Measurements from ENCODE around the gene GFOD1.
"Not testable (repeated sequence)": the region's sequence is repeated elsewhere in the genome, so short reads cannot be mapped to it uniquely, and the experiment has no call there.

Gene GFOD1

GRCh38 chr6:13460289-13460688 is 27.1 kb downstream of the GFOD1 start:
- not testable (repeated sequence) for H3K36me3 ChIP-seq (ENCODE audit: control insufficient read depth, insufficient read depth, low read length, severe bottlenecking); DNase-seq (ENCODE audit: low read depth); H3K4me1 ChIP-seq (ENCODE audit: control insufficient read depth, insufficient read depth, low read length)

GRCh38 chr6:13457577-13457976 is 29.8 kb downstream of the GFOD1 start:
- H3K4me1 ChIP-seq (ENCODE audit: control insufficient read depth, insufficient read depth, low read length) = no peaks in the 10 kb centered on the region
- H3K4me3 ChIP-seq (ENCODE audit: low read length) = no peak overlapping the region
- no peaks in the 10 kb centered on the region for H3K36me3 ChIP-seq (ENCODE audit: control insufficient read depth, insufficient read depth, low read length, severe bottlenecking)
- no peaks in the 10 kb centered on the region for H3K9me3 ChIP-seq (ENCODE audit: control insufficient read depth, low read length)
- no peak overlapping the region for H3K9ac ChIP-seq (ENCODE audit: low read length)
- no peaks in the 10 kb centered on the region for H3K27me3 ChIP-seq (replicated peaks; ENCODE audit: control insufficient read depth, insufficient read depth, low read length)
- DNase-seq (ENCODE audit: low read depth) = no peak

More at GRCh38 chr6:13460289-13460688, 27.1 kb downstream of the GFOD1 start:
- H3K9me3 ChIP-seq (ENCODE audit: control insufficient read depth, low read length); H3K4me3 ChIP-seq (ENCODE audit: low read length); H3K9ac ChIP-seq (ENCODE audit: low read length); H3K27me3 ChIP-seq (replicated peaks; ENCODE audit: control insufficient read depth, insufficient read depth, low read length): not testable (repeated sequence)

GRCh38 chr6:13455552-13455966 is 31.8 kb downstream of the GFOD1 start:
- no peaks in the 10 kb centered on the region for H3K9me3 ChIP-seq (ENCODE audit: control insufficient read depth, low read length)
- no peaks in the 10 kb centered on the region for H3K36me3 ChIP-seq (ENCODE audit: control insufficient read depth, insufficient read depth, low read length, severe bottlenecking)
- H3K9ac ChIP-seq (ENCODE audit: low read length) = no peak overlapping the region
- no peaks in the 10 kb centered on the region for H3K27me3 ChIP-seq (replicated peaks; ENCODE audit: control insufficient read depth, insufficient read depth, low read length)
- DNase-seq (ENCODE audit: low read depth) = no peak
- H3K4me3 ChIP-seq (ENCODE audit: low read length) = no peak overlapping the region
- no peaks in the 10 kb centered on the region for H3K4me1 ChIP-seq (ENCODE audit: control insufficient read depth, insufficient read depth, low read length)

- H3K9ac ChIP-seq (ENCODE audit: low read length) = no peak overlapping the region
- H3K4me3 ChIP-seq (ENCODE audit: low read length) = no peak overlapping the region
- DNase-seq (ENCODE audit: low read depth) = no peak
- H3K27me3 ChIP-seq (replicated peaks; ENCODE audit: control insufficient read depth, insufficient read depth, low read length) = no peaks in the 10 kb centered on the region
- no peaks in the 10 kb centered on the region for H3K9me3 ChIP-seq (ENCODE audit: control insufficient read depth, low read length)
- no peaks in the 10 kb centered on the region for H3K36me3 ChIP-seq (ENCODE audit: control insufficient read depth, insufficient read depth, low read length, severe bottlenecking)
- H3K4me1 ChIP-seq (ENCODE audit: control insufficient read depth, insufficient read depth, low read length) = no peaks in the 10 kb centered on the region
Observed at GRCh38 chr6:13454286-13455221, 32.8 kb downstream of the GFOD1 start.

- H3K36me3 ChIP-seq (ENCODE audit: control insufficient read depth, insufficient read depth, low read length, severe bottlenecking) = no peaks in the 10 kb centered on the region
- no peak for DNase-seq (ENCODE audit: low read depth)
Observed at GRCh38 chr6:13453771-13454251, 33.6 kb downstream of the GFOD1 start.

GRCh38 chr6:13453153-13453552 is 34.2 kb downstream of the GFOD1 start:
- Histone ChIP-seq H3K4me3 (ENCODE audit: low read length) (no peak overlapping the region), H3K9me3 (ENCODE audit: control insufficient read depth, low read length) (no peaks in the 10 kb centered on the region), H3K9ac (ENCODE audit: low read length) (no peak overlapping the region), H3K4me1 (ENCODE audit: control insufficient read depth, insufficient read depth, low read length) (no peaks in the 10 kb centered on the region), H3K27me3 (replicated peaks; ENCODE audit: control insufficient read depth, insufficient read depth, low read length) (no peaks in the 10 kb centered on the region), H3K36me3 (ENCODE audit: control insufficient read depth, insufficient read depth, low read length, severe bottlenecking) (no peaks in the 10 kb centered on the region)
- DNase-seq (ENCODE audit: low read depth) = no peak

More at GRCh38 chr6:13453771-13454251, 33.6 kb downstream of the GFOD1 start:
- Histone ChIP-seq H3K4me1 (ENCODE audit: control insufficient read depth, insufficient read depth, low read length) (no peaks in the 10 kb centered on the region), H3K9me3 (ENCODE audit: control insufficient read depth, low read length) (no peaks in the 10 kb centered on the region), H3K27me3 (replicated peaks; ENCODE audit: control insufficient read depth, insufficient read depth, low read length) (no peaks in the 10 kb centered on the region), H3K9ac (ENCODE audit: low read length) (no peak overlapping the region), H3K4me3 (ENCODE audit: low read length) (no peak overlapping the region)

GRCh38 chr6:13452346-13453117 is 34.9 kb downstream of the GFOD1 start:
- Histone ChIP-seq H3K36me3 (ENCODE audit: control insufficient read depth, insufficient read depth, low read length, severe bottlenecking) (no peaks in the 10 kb centered on the region), H3K4me1 (ENCODE audit: control insufficient read depth, insufficient read depth, low read length) (no peaks in the 10 kb centered on the region), H3K4me3 (ENCODE audit: low read length) (no peak overlapping the region), H3K9ac (ENCODE audit: low read length) (no peak overlapping the region), H3K27me3 (replicated peaks; ENCODE audit: control insufficient read depth, insufficient read depth, low read length) (no peaks in the 10 kb centered on the region), H3K9me3 (ENCODE audit: control insufficient read depth, low read length) (no peaks in the 10 kb centered on the region)
- no peak for DNase-seq (ENCODE audit: low read depth)

- H3K4me1 ChIP-seq (ENCODE audit: control insufficient read depth, insufficient read depth, low read length) = no peaks in the 10 kb centered on the region
- DNase-seq (ENCODE audit: low read depth) = no peak
Observed at GRCh38 chr6:13451181-13451895, 36.1 kb downstream of the GFOD1 start.

GRCh38 chr6:13450628-13451027 is 36.8 kb downstream of the GFOD1 start:
- H3K4me3 ChIP-seq (ENCODE audit: low read length) = no peak overlapping the region
- H3K9me3 ChIP-seq (ENCODE audit: control insufficient read depth, low read length) = no peaks in the 10 kb centered on the region
- no peak overlapping the region for H3K9ac ChIP-seq (ENCODE audit: low read length)
- peaks cover 1% of the 10 kb centered on the region for H3K4me1 ChIP-seq (ENCODE audit: control insufficient read depth, insufficient read depth, low read length)
- no peaks in the 10 kb centered on the region for H3K36me3 ChIP-seq (ENCODE audit: control insufficient read depth, insufficient read depth, low read length, severe bottlenecking)
- H3K27me3 ChIP-seq (replicated peaks; ENCODE audit: control insufficient read depth, insufficient read depth, low read length) = no peaks in the 10 kb centered on the region
- no peak for DNase-seq (ENCODE audit: low read depth)

More at GRCh38 chr6:13451181-13451895, 36.1 kb downstream of the GFOD1 start:
- H3K36me3 ChIP-seq (ENCODE audit: control insufficient read depth, insufficient read depth, low read length, severe bottlenecking) = no peaks in the 10 kb centered on the region
- H3K9ac ChIP-seq (ENCODE audit: low read length) = no peak overlapping the region
- H3K27me3 ChIP-seq (replicated peaks; ENCODE audit: control insufficient read depth, insufficient read depth, low read length) = no peaks in the 10 kb centered on the region
- H3K9me3 ChIP-seq (ENCODE audit: control insufficient read depth, low read length) = no peaks in the 10 kb centered on the region
- H3K4me3 ChIP-seq (ENCODE audit: low read length) = no peak overlapping the region

- Histone ChIP-seq H3K9me3 (ENCODE audit: control insufficient read depth, low read length) (no peaks in the 10 kb centered on the region), H3K4me1 (ENCODE audit: control insufficient read depth, insufficient read depth, low read length) (peaks cover 11% of the 10 kb centered on the region), H3K9ac (ENCODE audit: low read length) (no peak overlapping the region), H3K4me3 (ENCODE audit: low read length) (no peak overlapping the region), H3K36me3 (ENCODE audit: control insufficient read depth, insufficient read depth, low read length, severe bottlenecking) (no peaks in the 10 kb centered on the region), H3K27me3 (replicated peaks; ENCODE audit: control insufficient read depth, insufficient read depth, low read length) (no peaks in the 10 kb centered on the region)
- no peak for DNase-seq (ENCODE audit: low read depth)
Observed at GRCh38 chr6:13447949-13448724, 39.3 kb downstream of the GFOD1 start.
